ENCODE measurements around the gene GNAI3. TPM values are rescaled to one million over a fixed set of nuclear protein-coding genes. Genes with fewer than 3 reads are reported as not detected.

GNAI3 gene
- total and polyA plus RNA-seq, 2 donors (not counting 3 experiments of a cell fraction or from before 2014, with no cell fraction given) = 5.0 to 14.0 TPM

DNA sequence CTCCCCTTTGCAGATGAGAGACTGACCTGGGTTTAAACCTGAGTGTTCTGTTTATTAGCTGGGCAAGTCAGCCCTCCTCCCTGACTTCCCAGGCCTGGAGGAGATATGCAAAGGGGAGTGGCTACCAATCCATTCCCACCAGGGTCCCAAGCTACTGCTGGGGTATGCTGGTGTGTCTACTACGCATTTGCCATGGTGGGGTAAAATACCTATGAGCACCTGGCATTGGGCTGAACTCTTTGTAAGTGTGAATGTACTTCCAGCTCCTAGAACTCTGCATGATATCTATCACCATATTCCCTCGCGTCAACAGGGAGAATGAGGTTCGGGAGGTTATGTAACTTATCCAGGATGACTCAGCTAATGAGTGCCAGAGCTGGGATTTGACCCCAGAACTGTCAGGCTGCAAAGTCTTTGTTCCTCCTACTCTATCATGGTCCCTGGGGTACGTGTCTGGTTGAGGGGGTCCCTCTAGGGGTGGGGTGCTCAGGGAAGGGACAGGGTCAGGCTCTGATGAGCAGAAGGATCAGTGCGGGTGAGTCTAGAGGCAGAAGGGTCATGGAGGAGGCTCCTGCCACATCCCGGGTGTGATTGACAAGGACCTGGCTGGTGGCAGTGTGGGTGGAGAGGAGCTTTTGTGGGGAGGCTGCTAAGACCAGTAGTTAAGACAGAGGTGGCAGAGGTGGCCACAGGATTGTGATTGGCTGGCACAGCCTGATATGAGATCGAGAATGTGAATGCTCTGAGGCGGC is 88.0 kb downstream of the GNAI3 start:
- no peak for FAIRE-seq
- ChIA-PET POLR2A (no interaction called here), CTCF (interaction anchor here (0.8 to 15.2 kb wide), 10 partner anchors 13 to 348 kb away, joined by 3 to 565 read pairs (median 4); partner anchors contain the start of genes AHCYL1, GNAI3 and GSTM1)
- no peaks in the 10 kb centered on the region for H3K4me1 ChIP-seq (ENCODE audit: control insufficient read depth, extremely low read depth, insufficient read depth, low read length)
- H3K79me2 ChIP-seq (ENCODE audit: control insufficient read depth, insufficient read depth, low read length) = no peaks in the 10 kb centered on the region
- intact Hi-C loops (cut with micrococcal nuclease) = no loop called here
- TF ChIP-seq MYC (IDR thresholded peaks at IDR 0.05; ENCODE audit: low read depth, low read length) (no peak), FOS (IDR thresholded peaks at IDR 0.05; ENCODE audit: borderline replicate concordance, insufficient read depth, low read length) (no peak), EZH2 (IDR thresholded peaks at IDR 0.05; ENCODE audit: borderline replicate concordance, low read depth, low read length, severe bottlenecking) (no peak), POLR2AphosphoS5 (IDR thresholded peaks at IDR 0.05; ENCODE audit: insufficient read depth, low read depth, low read length) (no peak), GATA2 (IDR thresholded peaks at IDR 0.05; ENCODE audit: insufficient read depth, insufficient read length, low read depth, low read length) (no peak), MAX (IDR thresholded peaks at IDR 0.05; ENCODE audit: insufficient read depth, insufficient read length) (no peak), POLR2A (IDR thresholded peaks at IDR 0.05; ENCODE audit: low read depth, low read length) (no peak), CTCF (IDR thresholded peaks at IDR 0.05; ENCODE audit: extremely low read depth in 1 of 2, insufficient read depth in 1 of 2, low read depth in 1 of 2, low read length in 2 of 2) (no peak), JUN (IDR thresholded peaks at IDR 0.05; ENCODE audit: borderline replicate concordance, insufficient read depth, insufficient read length, low read depth) (no peak)
- DNase-seq (ENCODE audit: low read depth, low spot score) = no peak
- no peak overlapping the region for H2AFZ ChIP-seq (ENCODE audit: low read depth, low read length)
- H3K27ac ChIP-seq (ENCODE audit: insufficient read depth, low read depth, low read length) = no peak overlapping the region
- peaks cover under 1 to 7% of the 10 kb centered on the region in 2 experiments for H3K36me3 ChIP-seq (ENCODE audit: control insufficient read depth in 2 of 2, extremely low read depth in 1 of 2, insufficient read depth in 2 of 2, low read length in 2 of 2)
- H3K9me1 ChIP-seq (replicated peaks; ENCODE audit: control insufficient read depth, extremely low read depth, insufficient read depth, low read length) = no peaks in the 10 kb centered on the region
- no peaks in the 10 kb centered on the region for H3K9me3 ChIP-seq (replicated peaks; ENCODE audit: control insufficient read depth, insufficient read depth, low read length)
- H3K27me3 ChIP-seq (ENCODE audit: control insufficient read depth in 2 of 2, insufficient read depth in 2 of 2, low read length in 2 of 2) = no peaks in the 10 kb centered on the region
- no TSS peak for BruUV-seq (replicated peaks)
- H3K9ac ChIP-seq (replicated peaks; ENCODE audit: extremely low read depth, insufficient read depth, low read length) = no peak overlapping the region
- no peak overlapping the region for H3K4me3 ChIP-seq (replicated peaks in 1 of 3; ENCODE audit: insufficient read depth in 1 of 3, low read depth in 1 of 3, low read length in 3 of 3)
- dilution Hi-C loops (cut with MboI; ENCODE audit: extremely low pct_ligation_motif_present, low sequenced_read_pairs) = no loop called here
- H4K20me1 ChIP-seq (replicated peaks; ENCODE audit: control insufficient read depth, extremely low read depth, insufficient read depth, low read length) = no peaks in the 10 kb centered on the region
- no peak overlapping the region for H3K4me2 ChIP-seq (ENCODE audit: insufficient read depth, low read length)

Data from endothelial cell of umbilical vein (primary cell).